H1 (cell line): ENCODE results near the gene GFRA3. TPM values are rescaled to one million over a fixed set of nuclear protein-coding genes. Genes with fewer than 3 reads are reported as not detected.

Experiments
- CTCF ChIA-PET: fragments of 300-600 bp; sonication (Branson Sonifier 250); formaldehyde crosslinking; loops from one replicate; lab custom pipeline; 2021; ENCODE audit not compliant: partially characterized antibody; lab: Charles Lee
- POLR2A ChIA-PET: fragments of 300-600 bp; sonication (Branson Sonifier 250); formaldehyde crosslinking; loops from one replicate; lab custom pipeline; 2021; ENCODE audit warnings: inconsistent platforms; ENCODE audit not compliant: partially characterized antibody; lab: Charles Lee
- DNase-seq, 2 experiments: peaks; one replicate each; pipeline versions ENCODE4 v3.0.0 to v3.0.0-alpha.2; 2010 to 2022; ENCODE audit warnings: low spot score in 2 of 2, low read depth in 1 of 2, mixed read lengths in 1 of 2
- FAIRE-seq: peaks from 2 replicates; lab custom pipeline; 2011; peaks lifted over from hg19 to GRCh38; lab: Jason Lieb, UNC
- H2AFZ ChIP-seq: 2 replicates; pipeline ENCODE4 v1.8.1; 2012; ENCODE audit warnings: low read length, inconsistent platforms
- H2AK5ac ChIP-seq: 2 replicates; pipeline ENCODE4 v1.6.1; 2013; ENCODE audit warnings: low read depth, low read length
- H2BK120ac ChIP-seq: replicated peaks from 2 replicates; pipeline ENCODE3; 2013; ENCODE audit warnings: low read depth, low read length, inconsistent platforms
- H2BK12ac ChIP-seq: 2 replicates; pipeline ENCODE4 v1.6.1; 2013; ENCODE audit warnings: low read depth, low read length
- H2BK15ac ChIP-seq: 2 replicates; pipeline ENCODE4 v1.6.1; 2013; ENCODE audit warnings: low read length
- H2BK20ac ChIP-seq: 2 replicates; pipeline ENCODE4 v1.6.1; 2013; ENCODE audit warnings: low read length
- H2BK5ac ChIP-seq: 2 replicates; pipeline ENCODE4 v1.6.1; 2013; ENCODE audit warnings: low read depth, low read length
- H3K14ac ChIP-seq: 2 replicates; pipeline ENCODE4 v1.6.1; 2013; ENCODE audit warnings: inconsistent platforms; ENCODE audit not compliant: insufficient read length
- H3K18ac ChIP-seq: 2 replicates; pipeline ENCODE4 v1.6.1; 2013; ENCODE audit warnings: low read length; ENCODE audit errors: extremely low read depth
- H3K23ac ChIP-seq: 2 replicates; pipeline ENCODE4 v1.6.1; 2013; ENCODE audit warnings: inconsistent platforms; ENCODE audit not compliant: insufficient read length
- H3K23me2 ChIP-seq: 2 replicates; pipeline ENCODE4 v1.6.1; 2013; ENCODE audit warnings: low read depth, low read length
- H3K27ac ChIP-seq: 2 replicates; pipeline ENCODE4 v1.6.1; 2011; ENCODE audit warnings: low read depth, low read length, inconsistent platforms
- H3K27me3 ChIP-seq, 4 experiments: replicated peaks in 1 of 4; 1 replicate in 1 of 4; 2 replicates in 3 of 4; pipeline versions ENCODE4 v1.6.1 to v1.8.1; 2011 to 2013; ENCODE audit warnings: low read length in 3 of 4, mild to moderate bottlenecking in 3 of 4, inconsistent platforms in 2 of 4, mixed read lengths in 2 of 4, moderate library complexity in 1 of 4; ENCODE audit not compliant: control insufficient read depth in 3 of 4, insufficient read depth in 3 of 4; ENCODE audit errors: extremely low read depth in 1 of 4
- H3K36me3 ChIP-seq, 4 experiments: 2 replicates each; pipeline versions ENCODE4 v1.6.1 to v1.8.1; 2011 to 2013; ENCODE audit warnings: mild to moderate bottlenecking in 4 of 4, low read length in 3 of 4, moderate library complexity in 2 of 4, control low read depth in 1 of 4, inconsistent platforms in 1 of 4; ENCODE audit not compliant: insufficient read depth in 4 of 4, control insufficient read depth in 2 of 4
- H3K4ac ChIP-seq: replicated peaks from 2 replicates; pipeline ENCODE3; 2013; ENCODE audit warnings: low read length, low read depth, mixed read lengths, inconsistent platforms; ENCODE audit not compliant: insufficient read length
- H3K4me1 ChIP-seq, 4 experiments: replicated peaks in 1 of 4; 1 replicate in 1 of 4; 2 replicates in 3 of 4; pipeline versions ENCODE4 v1.6.1 to v1.8.1; 2011 to 2013; ENCODE audit warnings: low read length in 3 of 4, inconsistent platforms in 2 of 4, mixed read lengths in 1 of 4; ENCODE audit not compliant: insufficient read depth in 4 of 4, control insufficient read depth in 3 of 4
- H3K4me2 ChIP-seq, 2 experiments: 2 replicates each; pipeline versions ENCODE4 v1.6.1 to v1.8.1; 2011 to 2013; ENCODE audit warnings: low read depth in 2 of 2, low read length in 2 of 2, control low read depth in 1 of 2, inconsistent platforms in 1 of 2, mild to moderate bottlenecking in 1 of 2; ENCODE audit not compliant: insufficient read depth in 1 of 2
- H3K4me3 ChIP-seq, 4 experiments: fragments of 200-600, 300-600 bp in 1 of 4; sonication (generic), shearing (Covaris generic), sonication (Bioruptor Twin) in 1 of 4; 2 replicates each; pipeline versions ENCODE4 v1.5.1 to v1.8.1; 2011 to 2016; ENCODE audit warnings: low read length in 4 of 4, low read depth in 3 of 4, control low read depth in 2 of 4, inconsistent platforms in 2 of 4, mild to moderate bottlenecking in 2 of 4, mixed read lengths in 1 of 4, moderate library complexity in 1 of 4; ENCODE audit not compliant: insufficient read depth in 2 of 4; ENCODE audit errors: extremely low read depth in 1 of 4
- H3K56ac ChIP-seq: replicated peaks from 2 replicates; pipeline ENCODE3; 2013; ENCODE audit warnings: low read depth, mild to moderate bottlenecking, mixed read lengths, low read length, inconsistent platforms; ENCODE audit not compliant: insufficient read length
- H3K79me1 ChIP-seq: 2 replicates; pipeline ENCODE4 v1.6.1; 2013; ENCODE audit warnings: low read depth, low read length, control low read depth
- H3K79me2 ChIP-seq, 2 experiments: 2 replicates each; pipeline versions ENCODE4 v1.6.1 to v1.8.1; 2012 to 2013; ENCODE audit warnings: low read length in 2 of 2, mild to moderate bottlenecking in 2 of 2, inconsistent platforms in 1 of 2; ENCODE audit not compliant: insufficient read depth in 2 of 2, control insufficient read depth in 1 of 2
- H3K9ac ChIP-seq, 4 experiments: replicated peaks in 1 of 4; 1 replicate in 1 of 4; 2 replicates in 3 of 4; pipeline versions ENCODE4 v1.6.1 to v1.8.1; 2011 to 2013; ENCODE audit warnings: low read depth in 3 of 4, low read length in 3 of 4, control low read depth in 2 of 4, mild to moderate bottlenecking in 2 of 4, moderate library complexity in 2 of 4, inconsistent platforms in 1 of 4; ENCODE audit errors: extremely low read depth in 1 of 4
- H3K9me3 ChIP-seq, 2 experiments: 2 replicates each; pipeline versions ENCODE4 v1.6.1 to v1.8.1; 2012 to 2013; ENCODE audit warnings: mild to moderate bottlenecking in 2 of 2, moderate library complexity in 2 of 2, control low read depth in 1 of 2, inconsistent platforms in 1 of 2, low read depth in 1 of 2, low read length in 1 of 2, mixed read lengths in 1 of 2; ENCODE audit not compliant: insufficient read depth in 2 of 2
- H4K20me1 ChIP-seq, 2 experiments: replicated peaks in 1 of 2; 2 replicates each; pipeline versions ENCODE3 to v1.8.1; 2011 to 2013; ENCODE audit warnings: inconsistent platforms in 2 of 2, low read length in 2 of 2, mild to moderate bottlenecking in 1 of 2; ENCODE audit not compliant: insufficient read depth in 2 of 2, control insufficient read depth in 1 of 2
- H4K5ac ChIP-seq: 2 replicates; pipeline ENCODE4 v1.6.1; 2013; ENCODE audit warnings: low read length, low read depth, mixed read lengths, inconsistent platforms; ENCODE audit not compliant: insufficient read length
- H4K8ac ChIP-seq: 2 replicates; pipeline ENCODE4 v1.8.0; 2013; ENCODE audit warnings: mild to moderate bottlenecking, moderate library complexity, low read length, inconsistent platforms; ENCODE audit not compliant: insufficient read depth; ENCODE audit errors: extremely low read depth
- H4K91ac ChIP-seq: replicated peaks from 2 replicates; pipeline ENCODE3; 2013; ENCODE audit warnings: low read length, mixed read lengths, inconsistent platforms; ENCODE audit not compliant: insufficient read length
- CEBPB ChIP-seq: IDR thresholded peaks from 2 replicates; pipeline ENCODE4 v1.6.1; 2012; ENCODE audit warnings: low read depth, low read length
- CREB1 ChIP-seq: IDR thresholded peaks from 2 replicates; pipeline ENCODE4 v1.6.1; 2012; ENCODE audit warnings: inconsistent platforms
- EP300 ChIP-seq, 2 experiments: IDR thresholded peaks; 1 replicate in 1 of 2; 2 replicates in 1 of 2; pipeline ENCODE4 v1.6.1; 2011 to 2012; ENCODE audit warnings: low read depth in 2 of 2, low read length in 2 of 2, mild to moderate bottlenecking in 2 of 2, borderline replicate concordance in 1 of 2, inconsistent platforms in 1 of 2, moderate library complexity in 1 of 2
- EZH2 ChIP-seq: fragments of 200-600 bp; sonication (generic); IDR thresholded peaks from 2 replicates; pipeline ENCODE4 v1.7.1; 2012; ENCODE audit warnings: low read depth, mild to moderate bottlenecking, moderate library complexity, low read length, inconsistent platforms; ENCODE audit not compliant: severe bottlenecking
- HDAC6 ChIP-seq: IDR thresholded peaks from one replicate; pipeline ENCODE4 v1.7.1; 2012; ENCODE audit warnings: low read depth, mild to moderate bottlenecking, inconsistent platforms, low read length, moderate library complexity
- KDM1A ChIP-seq: fragments of 200-600, 300-600 bp; sonication (generic); IDR thresholded peaks from 2 replicates; pipeline ENCODE4 v1.7.1; 2016; ENCODE audit warnings: mild to moderate bottlenecking, low read length, borderline replicate concordance
- POU5F1 ChIP-seq: IDR thresholded peaks from 2 replicates; pipeline ENCODE4 v1.6.1; 2011; ENCODE audit warnings: low read depth, mild to moderate bottlenecking, low read length, moderate library complexity
- RFX5 ChIP-seq: IDR thresholded peaks from 2 replicates; pipeline ENCODE4 v1.6.1; 2011; ENCODE audit warnings: low read depth, low read length, improper control_type of control experiment, borderline replicate concordance
- TCF12 ChIP-seq: IDR thresholded peaks from 2 replicates; pipeline ENCODE4 v1.6.1; 2011; ENCODE audit warnings: low read depth, mild to moderate bottlenecking, low read length
- polyA plus RNA-seq, 7 experiments: library from polyadenylated mRNA; depleted of rRNA in 3 of 7; stranded (reverse) in 5 of 7; unstranded in 2 of 7; fragments of >200 nt in 5 of 7; fragments of 200-250 nt in 2 of 7; gene quantifications; 1 replicate in 5 of 7; 2 replicates in 1 of 7; 4 replicates in 1 of 7; pipeline versions ENCODE4 v1.2.1 to v1.2.3, GENCODE V29; 2011 to 2013; ENCODE audit warnings: missing spikeins in 2 of 7, mixed read lengths in 2 of 7
- total RNA-seq: library from RNA; stranded (reverse); fragmentation: NEBNext Ultra II Directional; extraction: Animal tissue kit (Norgen Biotek cat#: 25700); gene quantifications from 2 replicates; pipeline ENCODE4 v1.2.1, GENCODE V29; 2021

The GFRA3 gene
- total and polyA plus RNA-seq, 2 of the 8 experiments (the other 6 are each of a cell fraction or from before 2014, with no cell fraction given): 0.88 to 3.4 TPM

DNA sequence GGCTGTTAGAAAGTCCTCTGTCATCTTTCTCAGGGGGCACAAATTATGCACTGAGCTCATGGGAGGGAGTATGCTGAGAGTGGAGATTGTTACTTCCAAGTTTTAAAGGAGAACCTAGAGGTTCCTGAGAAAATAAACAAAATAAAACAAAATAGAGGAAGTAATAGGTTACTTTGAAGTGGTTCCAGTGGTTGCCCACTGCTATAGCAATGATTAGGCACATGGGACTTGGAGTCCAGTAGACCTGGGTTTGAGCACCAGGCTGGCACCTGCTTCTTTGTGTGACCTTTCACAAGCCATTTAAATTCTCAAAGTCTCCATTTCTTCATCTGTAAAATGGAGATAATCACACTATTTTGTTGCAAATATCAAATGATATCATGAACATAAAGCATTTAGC, 47.5 kb downstream of the GFRA3 start:
- Histone ChIP-seq H3K56ac (no peak overlapping the region), H3K79me2 (no peaks in the 10 kb centered on the region)

More for the DNA sequence above, 47.5 kb downstream of the GFRA3 start:
- ChIA-PET POLR2A (no interaction called here), CTCF (interaction anchor here (2.5 to 9.2 kb wide), 2 partner anchors 17 to 53 kb away, joined by 8 to 128 read pairs; partner anchors contain the start of gene GFRA3)
- Histone ChIP-seq H3K9me3 (peaks cover 4 to 6% of the 10 kb centered on the region in 2 experiments; a peak in 1 of 4 replicates), H3K23ac (no peak overlapping the region), H3K79me1 (no peaks in the 10 kb centered on the region), H4K8ac (no peak overlapping the region), H4K20me1 (no peaks in the 10 kb centered on the region), H3K23me2 (no peaks in the 10 kb centered on the region), H2BK12ac (no peak overlapping the region), H2AFZ (no peak overlapping the region), H3K4me1 (no peaks in the 10 kb centered on the region), H3K36me3 (no peaks in the 10 kb centered on the region), H3K4me3 (no peak overlapping the region), H3K27ac (no peak overlapping the region), H3K4ac (no peak overlapping the region), H2AK5ac (no peak overlapping the region), H2BK5ac (no peak overlapping the region), H3K9ac (no peak overlapping the region), H4K91ac (no peak overlapping the region), H3K4me2 (no peak overlapping the region), H4K5ac (no peak overlapping the region), H2BK120ac (no peak overlapping the region), H3K14ac (no peak overlapping the region), H2BK15ac (no peak overlapping the region)
- FAIRE-seq: no peak
- DNase-seq: no peak
- no peak for TF ChIP-seq EP300 (IDR thresholded peaks at IDR 0.05; ENCODE audit: borderline replicate concordance in 1 of 2, low read depth in 2 of 2, low read length in 2 of 2)
- TF ChIP-seq RFX5: no peak
- no peak for TF ChIP-seq CEBPB
- no peak for TF ChIP-seq POU5F1
- no peak for TF ChIP-seq CREB1
- TF ChIP-seq TCF12: no peak
- no peak for TF ChIP-seq HDAC6
- no peak for TF ChIP-seq EZH2
- no peak for TF ChIP-seq KDM1A
- TF ChIP-seq, all 59 proteins: peak for 0
- no peak overlapping the region for H3K18ac ChIP-seq
- H2BK20ac ChIP-seq: no peak overlapping the region
- no peaks in the 10 kb centered on the region; a peak in 1 of 7 replicates for H3K27me3 ChIP-seq
